Thoracic aorta (tissue), 2 donors: ENCODE results near the gene GNLY. TPM values are rescaled to one million over a fixed set of nuclear protein-coding genes. Genes with fewer than 3 reads are reported as not detected.

Source experiments
- ATAC-seq: fragments of 150-250 bp; one replicate; pipeline ENCODE4 v1.8.0; 2017; ENCODE audit warnings: low read depth; ENCODE audit not compliant: insufficient number of reproducible peaks, low FRiP score
- DNase-seq: peaks from one replicate; pipeline ENCODE4 v3.0.0-alpha.2; 2020; ENCODE audit warnings: low spot score
- H3K27ac ChIP-seq, 2 donors: fragments of 200-600 bp; sonication (generic); 1 replicate in 1 of 2; 2 replicates in 1 of 2; pipeline ENCODE4 v1.5.1; 2016; ENCODE audit warnings: mild to moderate bottlenecking in 2 of 2, moderate library complexity in 2 of 2
- H3K27me3 ChIP-seq: fragments of 200-600 bp; sonication (generic); replicated peaks from 2 replicates; pipeline ENCODE4 v1.6.0; 2016; ENCODE audit warnings: mild to moderate bottlenecking; ENCODE audit not compliant: insufficient read depth
- H3K36me3 ChIP-seq: fragments of 200-600 bp; sonication (generic); one replicate; pipeline ENCODE4 v1.5.1; 2016
- H3K4me1 ChIP-seq, 2 donors: fragments of 200-600 bp; sonication (generic); 1 replicate in 1 of 2; 2 replicates in 1 of 2; pipeline versions ENCODE4 v1.5.1 to v1.6.0; 2016; ENCODE audit warnings: low read depth in 2 of 2, mild to moderate bottlenecking in 1 of 2; ENCODE audit not compliant: control insufficient read depth in 1 of 2
- H3K4me3 ChIP-seq: fragments of 200-600 bp; sonication (generic); 2 replicates; pipeline ENCODE4 v1.5.1; 2016; ENCODE audit warnings: mild to moderate bottlenecking
- H3K9me3 ChIP-seq: fragments of 200-600 bp; sonication (generic); 2 replicates; pipeline ENCODE4 v1.5.1; 2016
- CTCF ChIP-seq: fragments of 200-600 bp; sonication (generic); IDR thresholded peaks from one replicate; pipeline ENCODE4 v1.5.1; 2019; ENCODE audit warnings: antibody characterized with exemption
- total RNA-seq, 2 donors: library from RNA; depleted of rRNA; stranded (reverse); fragments of >200 nt; gene quantifications; one replicate each; pipeline versions ENCODE4 v1.1.0 to v1.2.3, GENCODE V29; 2016

GNLY gene
- total RNA-seq, 2 donors from 2014 or later, result 1.5 to 8.5 TPM

GRCh38 chr2:85649201-85650190, 44.7 kb upstream of the GNLY start:
- Histone ChIP-seq H3K27me3 (no peaks in the 10 kb centered on the region), H3K9me3 (no peaks in the 10 kb centered on the region), H3K4me3 (no peak overlapping the region), H3K27ac (peak overlapping the region in 1 of 2 donors; percentile 69), H3K4me1 (peaks cover 0 to 5% of the 10 kb centered on the region in 2 donors), H3K36me3 (peaks cover 62% of the 10 kb centered on the region)
- DNase-seq (no peak), ATAC-seq (no peak)
- no peak for TF ChIP-seq CTCF

- peaks cover 53% of the 10 kb centered on the region for H3K36me3 ChIP-seq
- no peaks in the 10 kb centered on the region for H3K27me3 ChIP-seq
- DNase-seq, result no peak
- no peak overlapping the region for H3K4me3 ChIP-seq
- TF ChIP-seq CTCF, result no peak
- H3K4me1 ChIP-seq, result peaks cover 0 to 5% of the 10 kb centered on the region in 2 donors
- no peak for ATAC-seq
- H3K27ac ChIP-seq, result peak overlapping the region in 1 of 2 donors; percentile 52
- no peaks in the 10 kb centered on the region for H3K9me3 ChIP-seq
These were observed 43.7 kb upstream of the GNLY start for GRCh38 chr2:85650456-85650855.

- peaks cover 47% of the 10 kb centered on the region for H3K36me3 ChIP-seq
- no peak for TF ChIP-seq CTCF
These were observed 43.1 kb upstream of the GNLY start for GRCh38 chr2:85651097-85651496.

GRCh38 chr2:85652056-85652455, 42.1 kb upstream of the GNLY start:
- no peak for TF ChIP-seq CTCF
- no peak for DNase-seq
- H3K4me3 ChIP-seq, result no peak overlapping the region
- no peak overlapping the region for H3K27ac ChIP-seq
- no peaks in the 10 kb centered on the region for H3K27me3 ChIP-seq
- H3K36me3 ChIP-seq, result peaks cover 40% of the 10 kb centered on the region
- H3K9me3 ChIP-seq, result no peaks in the 10 kb centered on the region
- ATAC-seq, result no peak
- peaks cover 0 to 5% of the 10 kb centered on the region in 2 donors for H3K4me1 ChIP-seq

More at GRCh38 chr2:85651097-85651496, 43.1 kb upstream of the GNLY start:
- H3K4me1 ChIP-seq, result peaks cover 0 to 5% of the 10 kb centered on the region in 2 donors
- H3K27ac ChIP-seq, result no peak overlapping the region
- DNase-seq, result no peak
- no peaks in the 10 kb centered on the region for H3K27me3 ChIP-seq
- H3K4me3 ChIP-seq, result no peak overlapping the region
- H3K9me3 ChIP-seq, result no peaks in the 10 kb centered on the region
- no peak for ATAC-seq

- Histone ChIP-seq H3K4me1 (peaks cover 0 to 5% of the 10 kb centered on the region in 2 donors), H3K27ac (no peak overlapping the region), H3K27me3 (no peaks in the 10 kb centered on the region), H3K36me3 (peaks cover 23% of the 10 kb centered on the region), H3K4me3 (no peak overlapping the region), H3K9me3 (no peaks in the 10 kb centered on the region)
- ATAC-seq (no peak), DNase-seq (no peak)
- no peak for TF ChIP-seq CTCF
These were observed 40.2 kb upstream of the GNLY start for GRCh38 chr2:85653996-85654395.
